WTC11 (cell line): ENCODE measurements around the gene AHRR. TPM values are rescaled to one million over a fixed set of nuclear protein-coding genes. Genes with fewer than 3 reads are reported as not detected.
A peak's percentile ranks its signal among the peaks of the same experiment; 100 is the strongest.

ENCODE experiments used
- ATAC-seq: fragments of 200-7000 bp; cut with Tn5 transposase; 2 replicates; pipeline ENCODE4 v1.10.0; 2021; ENCODE audit warnings: mild to moderate bottlenecking, moderate library complexity
- CTCF ChIA-PET: fragments of 300-600 bp; sonication (Branson Sonifier 250); formaldehyde crosslinking; loops from one replicate; lab custom pipeline; 2021; ENCODE audit warnings: antibody characterized with exemption; lab: Charles Lee
- POLR2A ChIA-PET: fragments of 350-600 bp; sonication (Branson Sonifier 250); formaldehyde crosslinking; loops from one replicate; lab custom pipeline; 2021; ENCODE audit warnings: antibody characterized with exemption; lab: Charles Lee
- DNase-seq: peaks from one replicate; pipeline ENCODE4 v3.0.0; 2021; ENCODE audit warnings: low spot score
- H3K27ac Mint-ChIP-seq: 2 replicates; pipeline ENCODE4 v1.8.0; 2021; ENCODE audit warnings: mixed read lengths
- H3K27me3 Mint-ChIP-seq: 2 replicates; pipeline ENCODE4 v1.8.0; 2021; ENCODE audit warnings: low read depth, mild to moderate bottlenecking, moderate library complexity, mixed read lengths
- H3K36me3 Mint-ChIP-seq: 2 replicates; pipeline ENCODE4 v1.8.0; 2021; ENCODE audit warnings: mixed read lengths
- H3K4me1 Mint-ChIP-seq: 2 replicates; pipeline ENCODE4 v1.8.0; 2022; ENCODE audit warnings: mixed read lengths
- H3K4me3 Mint-ChIP-seq: 2 replicates; pipeline ENCODE4 v1.8.0; 2021; ENCODE audit warnings: mild to moderate bottlenecking, moderate library complexity, mixed read lengths
- H3K9me3 Mint-ChIP-seq: 2 replicates; pipeline ENCODE4 v1.8.0; 2021; ENCODE audit warnings: mixed read lengths
- EMX1 ChIP-seq: fragments of 250-450 bp; sonication (Bioruptor Pico); IDR thresholded peaks from 2 replicates; pipeline ENCODE4 v1.8.0; 2021; ENCODE audit warnings: mild to moderate bottlenecking
- IRF2 ChIP-seq: sonication (generic); formaldehyde crosslinking; IDR thresholded peaks from 2 replicates; pipeline ENCODE4 v1.8.0; 2022; ENCODE audit warnings: low read depth, missing genetic modification reagents, borderline replicate concordance
- MXD4 ChIP-seq: fragments of 250-450 bp; sonication (Bioruptor Pico); IDR thresholded peaks from 2 replicates; pipeline ENCODE4 v1.8.0; 2021; ENCODE audit warnings: mild to moderate bottlenecking, moderate library complexity, borderline replicate concordance
- NR2C2 ChIP-seq: sonication (generic); formaldehyde crosslinking; IDR thresholded peaks from 2 replicates; pipeline ENCODE4 v1.8.0; 2022; ENCODE audit warnings: mild to moderate bottlenecking, missing genetic modification reagents
- ZNF138 ChIP-seq: sonication (generic); formaldehyde crosslinking; conservative IDR thresholded peaks from 2 replicates; pipeline ENCODE4 v1.8.1; 2022; ENCODE audit warnings: mild to moderate bottlenecking, moderate library complexity, missing genetic modification reagents
- ZNF396 ChIP-seq: fragments of 250-450 bp; sonication (Bioruptor Pico); IDR thresholded peaks from 2 replicates; pipeline ENCODE4 v1.8.0; 2021; ENCODE audit warnings: mild to moderate bottlenecking, moderate library complexity, borderline replicate concordance
- total RNA-seq: library from RNA; stranded (reverse); gene quantifications from 3 replicates; pipeline ENCODE4 v1.2.3, GENCODE V29; 2021
- TF ChIP-seq, protein P1 (sequence below): fragments of 250-450 bp; sonication (Bioruptor Pico); IDR thresholded peaks from 2 replicates; pipeline ENCODE4 v1.9.0; 2021; ENCODE audit warnings: mild to moderate bottlenecking, borderline replicate concordance
- TF ChIP-seq, protein P2 (sequence below): fragments of 200-600 bp; IDR thresholded peaks from 2 replicates; pipeline ENCODE4 v1.8.0; 2022; ENCODE audit warnings: antibody characterized with exemption
- TF ChIP-seq, protein P3 (sequence below): sonication (generic); formaldehyde crosslinking; conservative IDR thresholded peaks from 2 replicates; pipeline ENCODE4 v1.8.1; 2022; ENCODE audit warnings: mild to moderate bottlenecking, missing genetic modification reagents
- TF ChIP-seq, protein P4 (sequence below): sonication (generic); formaldehyde crosslinking; IDR thresholded peaks from 2 replicates; pipeline ENCODE4 v1.8.0; 2022; ENCODE audit warnings: mild to moderate bottlenecking, missing genetic modification reagents

The AHRR gene
- total RNA-seq, 1 experiment from 2014 or later = 4.5 TPM

- TF ChIP-seq, protein P1, sequence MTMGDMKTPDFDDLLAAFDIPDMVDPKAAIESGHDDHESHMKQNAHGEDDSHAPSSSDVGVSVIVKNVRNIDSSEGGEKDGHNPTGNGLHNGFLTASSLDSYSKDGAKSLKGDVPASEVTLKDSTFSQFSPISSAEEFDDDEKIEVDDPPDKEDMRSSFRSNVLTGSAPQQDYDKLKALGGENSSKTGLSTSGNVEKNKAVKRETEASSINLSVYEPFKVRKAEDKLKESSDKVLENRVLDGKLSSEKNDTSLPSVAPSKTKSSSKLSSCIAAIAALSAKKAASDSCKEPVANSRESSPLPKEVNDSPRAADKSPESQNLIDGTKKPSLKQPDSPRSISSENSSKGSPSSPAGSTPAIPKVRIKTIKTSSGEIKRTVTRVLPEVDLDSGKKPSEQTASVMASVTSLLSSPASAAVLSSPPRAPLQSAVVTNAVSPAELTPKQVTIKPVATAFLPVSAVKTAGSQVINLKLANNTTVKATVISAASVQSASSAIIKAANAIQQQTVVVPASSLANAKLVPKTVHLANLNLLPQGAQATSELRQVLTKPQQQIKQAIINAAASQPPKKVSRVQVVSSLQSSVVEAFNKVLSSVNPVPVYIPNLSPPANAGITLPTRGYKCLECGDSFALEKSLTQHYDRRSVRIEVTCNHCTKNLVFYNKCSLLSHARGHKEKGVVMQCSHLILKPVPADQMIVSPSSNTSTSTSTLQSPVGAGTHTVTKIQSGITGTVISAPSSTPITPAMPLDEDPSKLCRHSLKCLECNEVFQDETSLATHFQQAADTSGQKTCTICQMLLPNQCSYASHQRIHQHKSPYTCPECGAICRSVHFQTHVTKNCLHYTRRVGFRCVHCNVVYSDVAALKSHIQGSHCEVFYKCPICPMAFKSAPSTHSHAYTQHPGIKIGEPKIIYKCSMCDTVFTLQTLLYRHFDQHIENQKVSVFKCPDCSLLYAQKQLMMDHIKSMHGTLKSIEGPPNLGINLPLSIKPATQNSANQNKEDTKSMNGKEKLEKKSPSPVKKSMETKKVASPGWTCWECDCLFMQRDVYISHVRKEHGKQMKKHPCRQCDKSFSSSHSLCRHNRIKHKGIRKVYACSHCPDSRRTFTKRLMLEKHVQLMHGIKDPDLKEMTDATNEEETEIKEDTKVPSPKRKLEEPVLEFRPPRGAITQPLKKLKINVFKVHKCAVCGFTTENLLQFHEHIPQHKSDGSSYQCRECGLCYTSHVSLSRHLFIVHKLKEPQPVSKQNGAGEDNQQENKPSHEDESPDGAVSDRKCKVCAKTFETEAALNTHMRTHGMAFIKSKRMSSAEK (CRISPR knock-in tag) = no peak
These were observed 124.8 kb downstream of the AHRR start (continued) for GRCh38 chr5:446066-446882.

DNA sequence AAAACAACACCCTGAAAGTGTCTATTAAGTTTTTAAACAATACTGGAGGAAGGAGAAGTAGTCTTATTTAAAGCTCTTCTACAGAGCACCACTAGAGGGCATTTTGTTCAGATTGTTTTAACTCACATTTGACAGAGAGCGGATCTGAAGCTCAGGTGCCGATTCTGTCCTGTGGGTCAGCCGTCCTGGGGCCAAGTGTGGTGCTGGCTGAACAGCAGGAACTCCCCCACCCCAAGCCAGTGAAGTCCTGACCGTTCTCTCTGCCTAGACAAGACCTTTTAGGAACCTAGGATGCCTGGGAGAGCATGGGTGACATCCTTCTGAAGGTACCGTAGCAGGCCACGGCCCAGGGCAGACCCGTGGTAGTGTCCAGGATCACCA is 125.4 kb downstream of the AHRR start:
- CTCF ChIA-PET = interaction anchor here (0.6 to 3.7 kb wide), 67 partner anchors 9 to 502 kb away, joined by 3 to 33 read pairs (median 4); partner anchors contain the start of genes CCDC127, PDCD6, SDHA and SLC9A3
- peak; percentile 26; the same call in 1 of the 2 replicates for ATAC-seq
- Mint-ChIP-seq H3K4me1 (peaks cover 14% of the 10 kb centered on the region), H3K4me3 (no peak overlapping the region), H3K36me3 (peaks cover 53% of the 10 kb centered on the region), H3K9me3 (peaks cover 4% of the 10 kb centered on the region), H3K27ac (no peak overlapping the region)
- no peak for TF ChIP-seq ZNF138 (CRISPR knock-in tag)
- TF ChIP-seq, protein P2, sequence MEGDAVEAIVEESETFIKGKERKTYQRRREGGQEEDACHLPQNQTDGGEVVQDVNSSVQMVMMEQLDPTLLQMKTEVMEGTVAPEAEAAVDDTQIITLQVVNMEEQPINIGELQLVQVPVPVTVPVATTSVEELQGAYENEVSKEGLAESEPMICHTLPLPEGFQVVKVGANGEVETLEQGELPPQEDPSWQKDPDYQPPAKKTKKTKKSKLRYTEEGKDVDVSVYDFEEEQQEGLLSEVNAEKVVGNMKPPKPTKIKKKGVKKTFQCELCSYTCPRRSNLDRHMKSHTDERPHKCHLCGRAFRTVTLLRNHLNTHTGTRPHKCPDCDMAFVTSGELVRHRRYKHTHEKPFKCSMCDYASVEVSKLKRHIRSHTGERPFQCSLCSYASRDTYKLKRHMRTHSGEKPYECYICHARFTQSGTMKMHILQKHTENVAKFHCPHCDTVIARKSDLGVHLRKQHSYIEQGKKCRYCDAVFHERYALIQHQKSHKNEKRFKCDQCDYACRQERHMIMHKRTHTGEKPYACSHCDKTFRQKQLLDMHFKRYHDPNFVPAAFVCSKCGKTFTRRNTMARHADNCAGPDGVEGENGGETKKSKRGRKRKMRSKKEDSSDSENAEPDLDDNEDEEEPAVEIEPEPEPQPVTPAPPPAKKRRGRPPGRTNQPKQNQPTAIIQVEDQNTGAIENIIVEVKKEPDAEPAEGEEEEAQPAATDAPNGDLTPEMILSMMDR = peak; percentile 41; the same call in 1 of the 2 replicates
- TF ChIP-seq, all 79 proteins: peak for 1
- H3K27me3 Mint-ChIP-seq = peaks cover under 1% of the 10 kb centered on the region
- POLR2A ChIA-PET = no interaction called here
- DNase-seq = peak; percentile 13

DNA sequence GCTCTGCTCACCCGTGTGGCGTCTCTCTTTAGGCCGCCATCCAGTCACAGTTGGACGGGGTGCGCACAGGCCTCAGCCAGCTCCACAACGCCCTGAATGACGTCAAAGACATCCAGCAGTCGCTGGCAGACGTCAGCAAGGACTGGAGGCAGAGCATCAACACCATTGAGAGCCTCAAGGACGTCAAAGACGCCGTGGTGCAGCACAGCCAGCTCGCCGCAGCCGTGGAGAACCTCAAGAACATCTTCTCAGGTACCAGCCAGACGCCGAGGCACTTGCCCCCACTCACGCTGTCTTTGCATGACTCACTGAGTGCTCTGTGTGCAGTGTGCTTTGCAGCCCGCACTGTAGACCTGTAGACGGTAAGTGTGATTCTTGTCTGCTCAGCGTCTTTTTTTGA is 126.0 kb downstream of the AHRR start:
- TF ChIP-seq NR2C2 (CRISPR knock-in tag) (0 out of 2 replicates have a peak, but pooled peaks have one; percentile 5), IRF2 (CRISPR knock-in tag) (no peak), MXD4 (CRISPR knock-in tag) (no peak), ZNF396 (CRISPR knock-in tag) (no peak), EMX1 (CRISPR knock-in tag) (no peak)
- TF ChIP-seq, protein P3, sequence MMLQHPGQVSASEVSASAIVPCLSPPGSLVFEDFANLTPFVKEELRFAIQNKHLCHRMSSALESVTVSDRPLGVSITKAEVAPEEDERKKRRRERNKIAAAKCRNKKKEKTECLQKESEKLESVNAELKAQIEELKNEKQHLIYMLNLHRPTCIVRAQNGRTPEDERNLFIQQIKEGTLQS (CRISPR knock-in tag) = no peak
- TF ChIP-seq, protein P4, sequence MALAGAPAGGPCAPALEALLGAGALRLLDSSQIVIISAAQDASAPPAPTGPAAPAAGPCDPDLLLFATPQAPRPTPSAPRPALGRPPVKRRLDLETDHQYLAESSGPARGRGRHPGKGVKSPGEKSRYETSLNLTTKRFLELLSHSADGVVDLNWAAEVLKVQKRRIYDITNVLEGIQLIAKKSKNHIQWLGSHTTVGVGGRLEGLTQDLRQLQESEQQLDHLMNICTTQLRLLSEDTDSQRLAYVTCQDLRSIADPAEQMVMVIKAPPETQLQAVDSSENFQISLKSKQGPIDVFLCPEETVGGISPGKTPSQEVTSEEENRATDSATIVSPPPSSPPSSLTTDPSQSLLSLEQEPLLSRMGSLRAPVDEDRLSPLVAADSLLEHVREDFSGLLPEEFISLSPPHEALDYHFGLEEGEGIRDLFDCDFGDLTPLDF = no peak
- DNase-seq = no peak
- Mint-ChIP-seq H3K4me3 (no peak overlapping the region), H3K36me3 (peaks cover 59% of the 10 kb centered on the region), H3K4me1 (peaks cover 9% of the 10 kb centered on the region), H3K9me3 (peaks cover 8% of the 10 kb centered on the region), H3K27ac (no peak overlapping the region), H3K27me3 (no peaks in the 10 kb centered on the region)
- CTCF ChIA-PET = interaction anchor here (0.6 to 3.7 kb wide), 38 partner anchors 8 to 278 kb away, joined by 3 to 33 read pairs (median 6); partner anchors contain the start of genes PDCD6 and SLC9A3
- POLR2A ChIA-PET = no interaction called here
- ATAC-seq = no peak
